ENCODE data around the gene SFMBT1. TPM values are rescaled to one million over a fixed set of nuclear protein-coding genes. Genes with fewer than 3 reads are reported as not detected.

SFMBT1 gene
- total and polyA plus RNA-seq, 2 of the 4 experiments (the other 2 are of a cell fraction): 1.0 to 1.8 TPM

- ATAC-seq (ENCODE audit: low read depth) (no peak), DNase-seq (no peak)
- Histone ChIP-seq H2AK5ac (ENCODE audit: low read depth, low read length) (no peak overlapping the region), H2BK5ac (ENCODE audit: low read depth, low read length, poor library complexity, severe bottlenecking) (no peak overlapping the region), H3K27ac (ENCODE audit: insufficient read depth, low read length) (no peak overlapping the region), H3K56ac (ENCODE audit: extremely low read depth, insufficient read depth, low read length) (no peak overlapping the region), H4K91ac (ENCODE audit: insufficient read depth, low read depth, low read length) (no peak overlapping the region), H3K36me3 (ENCODE audit: control insufficient read depth, insufficient read depth, low read length) (peaks cover 3% of the 10 kb centered on the region; the same call in 1 of the 2 replicates), H2BK120ac (ENCODE audit: low read depth, low read length) (no peak overlapping the region), H3K4me2 (ENCODE audit: low read depth, low read length) (no peak overlapping the region), H3K9me3 (ENCODE audit: control insufficient read depth, insufficient read depth, low read length) (no peaks in the 10 kb centered on the region), H3K4me3 (ENCODE audit: insufficient read depth, low read depth, low read length) (no peak overlapping the region), H3K79me1 (ENCODE audit: low read depth in 1 of 2, low read length in 2 of 2) (peaks cover 12 to 60% of the 10 kb centered on the region in 2 experiments), H3K9ac (ENCODE audit: low read depth, low read length) (no peak overlapping the region), H2AFZ (replicated peaks; ENCODE audit: low read length, poor library complexity) (no peak overlapping the region), H3K4ac (ENCODE audit: low read depth, low read length) (no peak overlapping the region), H2AK9ac (replicated peaks; ENCODE audit: low read depth, low read length, poor library complexity) (no peak overlapping the region), H3K27me3 (ENCODE audit: control insufficient read depth, insufficient read depth, low read length) (no peaks in the 10 kb centered on the region), H4K5ac (ENCODE audit: low read depth, low read length) (no peak overlapping the region), H3K18ac (ENCODE audit: low read depth, low read length) (no peak overlapping the region), H2BK15ac (ENCODE audit: low read depth, low read length) (no peak overlapping the region), H4K8ac (ENCODE audit: low read depth in 2 of 2, low read length in 2 of 2) (no peak overlapping the region), H3K23ac (ENCODE audit: low read depth, low read length) (no peak overlapping the region), H3K14ac (replicated peaks; ENCODE audit: low read depth, low read length) (no peak overlapping the region), H3K9me1 (ENCODE audit: insufficient read depth, low read length) (peaks cover 10% of the 10 kb centered on the region; the same call in 1 of the 2 replicates), H2BK20ac (ENCODE audit: low read depth, low read length) (no peak overlapping the region), H4K20me1 (ENCODE audit: insufficient read depth, low read length) (no peaks in the 10 kb centered on the region), H3K4me1 (ENCODE audit: control insufficient read depth, insufficient read depth, low read length) (peaks cover 11% of the 10 kb centered on the region)
- ChIA-PET POLR2A (ENCODE audit: unreplicated experiment) (no interaction called here), CTCF (no interaction called here)
- no TSS peak for BruUV-seq (replicated peaks)
- dilution Hi-C loops (cut with HindIII; ENCODE audit: low sequenced_read_pairs, unreplicated experiment): no loop called here
- WGBS, 2 experiments (ENCODE audit: extremely low coverage in 2 of 2, insufficient read length in 1 of 2): no CpG with 5 or more reads among the region's 3 CpGs
- TF ChIP-seq MXI1 (IDR thresholded peaks at IDR 0.05; ENCODE audit: borderline replicate concordance, low read depth, low read length): no peak
- TF ChIP-seq, protein P1, sequence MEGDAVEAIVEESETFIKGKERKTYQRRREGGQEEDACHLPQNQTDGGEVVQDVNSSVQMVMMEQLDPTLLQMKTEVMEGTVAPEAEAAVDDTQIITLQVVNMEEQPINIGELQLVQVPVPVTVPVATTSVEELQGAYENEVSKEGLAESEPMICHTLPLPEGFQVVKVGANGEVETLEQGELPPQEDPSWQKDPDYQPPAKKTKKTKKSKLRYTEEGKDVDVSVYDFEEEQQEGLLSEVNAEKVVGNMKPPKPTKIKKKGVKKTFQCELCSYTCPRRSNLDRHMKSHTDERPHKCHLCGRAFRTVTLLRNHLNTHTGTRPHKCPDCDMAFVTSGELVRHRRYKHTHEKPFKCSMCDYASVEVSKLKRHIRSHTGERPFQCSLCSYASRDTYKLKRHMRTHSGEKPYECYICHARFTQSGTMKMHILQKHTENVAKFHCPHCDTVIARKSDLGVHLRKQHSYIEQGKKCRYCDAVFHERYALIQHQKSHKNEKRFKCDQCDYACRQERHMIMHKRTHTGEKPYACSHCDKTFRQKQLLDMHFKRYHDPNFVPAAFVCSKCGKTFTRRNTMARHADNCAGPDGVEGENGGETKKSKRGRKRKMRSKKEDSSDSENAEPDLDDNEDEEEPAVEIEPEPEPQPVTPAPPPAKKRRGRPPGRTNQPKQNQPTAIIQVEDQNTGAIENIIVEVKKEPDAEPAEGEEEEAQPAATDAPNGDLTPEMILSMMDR (conservative IDR thresholded peaks at IDR 0.05; ENCODE audit: low read depth, low read length): no peak
- TF ChIP-seq, protein P2, sequence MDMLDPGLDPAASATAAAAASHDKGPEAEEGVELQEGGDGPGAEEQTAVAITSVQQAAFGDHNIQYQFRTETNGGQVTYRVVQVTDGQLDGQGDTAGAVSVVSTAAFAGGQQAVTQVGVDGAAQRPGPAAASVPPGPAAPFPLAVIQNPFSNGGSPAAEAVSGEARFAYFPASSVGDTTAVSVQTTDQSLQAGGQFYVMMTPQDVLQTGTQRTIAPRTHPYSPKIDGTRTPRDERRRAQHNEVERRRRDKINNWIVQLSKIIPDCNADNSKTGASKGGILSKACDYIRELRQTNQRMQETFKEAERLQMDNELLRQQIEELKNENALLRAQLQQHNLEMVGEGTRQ (IDR thresholded peaks at IDR 0.05; ENCODE audit: low read depth, low read length): no peak
- TF ChIP-seq CEBPB (IDR thresholded peaks at IDR 0.05; ENCODE audit: low read depth, low read length): no peak
- no peak for TF ChIP-seq POLR2A (IDR thresholded peaks at IDR 0.05; ENCODE audit: low read depth, low read length)
- in situ Hi-C loops (cut with MboI; ENCODE audit: low sequenced_read_pairs): no loop called here
- intact Hi-C loops (cut with micrococcal nuclease): no loop called here
Measured at GRCh38 chr3:52877085-52877484, 168.8 kb downstream of the SFMBT1 start.

Measured in IMR-90 (cell line).